HUDEP-2 (cell line): ENCODE data around the gene HDAC4.
A peak's percentile ranks its signal among the peaks of the same experiment; 100 is the strongest.

Source experiments
- DNase-seq, 76 experiments: peaks; one replicate each; lab custom pipeline; 2025; ENCODE audit not compliant: unreplicated experiment in 76 of 76; lab: John Stamatoyannopoulos, UW

The HDAC4 gene

GRCh38 chr2:239106314-239106908, 294.4 kb downstream of the HDAC4 start:
- peak in 36 of 76 experiments; percentile 1 to 44 (median 22) for DNase-seq

GRCh38 chr2:239105234-239105633, 295.6 kb downstream of the HDAC4 start:
- DNase-seq: no peak

- DNase-seq: no peak
These were observed 296.0 kb downstream of the HDAC4 start for GRCh38 chr2:239104800-239105199.

- DNase-seq: no peak
These were observed 297.4 kb downstream of the HDAC4 start for GRCh38 chr2:239103125-239104098.

- DNase-seq: no peak
These were observed 298.6 kb downstream of the HDAC4 start for GRCh38 chr2:239102266-239102665.

- DNase-seq: no peak
These were observed 299.0 kb downstream of the HDAC4 start for GRCh38 chr2:239101807-239102206.

GRCh38 chr2:239101071-239101470, 299.7 kb downstream of the HDAC4 start:
- DNase-seq: no peak

GRCh38 chr2:239099474-239099873, 301.3 kb downstream of the HDAC4 start:
- DNase-seq: no peak

GRCh38 chr2:239098288-239098970, 302.4 kb downstream of the HDAC4 start:
- DNase-seq: no peak

GRCh38 chr2:239097428-239097696, 303.5 kb downstream of the HDAC4 start:
- DNase-seq: no peak

- no peak for DNase-seq
These were observed 304.0 kb downstream of the HDAC4 start for GRCh38 chr2:239096676-239097427.

GRCh38 chr2:239095460-239096081, 305.2 kb downstream of the HDAC4 start:
- DNase-seq: no peak

GRCh38 chr2:239094867-239095266, 306.0 kb downstream of the HDAC4 start:
- DNase-seq: no peak

- DNase-seq: no peak
These were observed 306.9 kb downstream of the HDAC4 start for GRCh38 chr2:239093952-239094351.

- DNase-seq: no peak
These were observed 307.3 kb downstream of the HDAC4 start for GRCh38 chr2:239093542-239093941.

GRCh38 chr2:239092571-239093294, 308.1 kb downstream of the HDAC4 start:
- no peak for DNase-seq

GRCh38 chr2:239089884-239090283, 310.9 kb downstream of the HDAC4 start:
- no peak for DNase-seq

GRCh38 chr2:239087046-239087710, 313.6 kb downstream of the HDAC4 start:
- no peak for DNase-seq

GRCh38 chr2:239086325-239087020, 314.3 kb downstream of the HDAC4 start:
- DNase-seq: no peak
